Gastrocnemius medialis (tissue), 4 donors: ENCODE data around the gene REL.

Source experiments
- POLR2A ChIP-seq, 2 donors: fragments of 450-650 bp; IDR thresholded peaks; one replicate each; pipeline ENCODE4 v1.6.1; 2017; ENCODE audit warnings: antibody characterized with exemption in 2 of 2, mild to moderate bottlenecking in 2 of 2, moderate library complexity in 2 of 2
- TF ChIP-seq, protein P1 (sequence below), 5 experiments: fragments of 450-650 bp in 3 of 5; fragments of 200-600 bp in 2 of 5; sonication (generic) in 2 of 5; IDR thresholded peaks in 4 of 5; conservative IDR thresholded peaks in 1 of 5; 1 replicate in 4 of 5; 2 replicates in 1 of 5; pipeline ENCODE4 v1.5.1; 2016 to 2019; ENCODE audit warnings: antibody characterized with exemption in 5 of 5, mild to moderate bottlenecking in 3 of 5, moderate library complexity in 3 of 5

- TF ChIP-seq, protein P1, sequence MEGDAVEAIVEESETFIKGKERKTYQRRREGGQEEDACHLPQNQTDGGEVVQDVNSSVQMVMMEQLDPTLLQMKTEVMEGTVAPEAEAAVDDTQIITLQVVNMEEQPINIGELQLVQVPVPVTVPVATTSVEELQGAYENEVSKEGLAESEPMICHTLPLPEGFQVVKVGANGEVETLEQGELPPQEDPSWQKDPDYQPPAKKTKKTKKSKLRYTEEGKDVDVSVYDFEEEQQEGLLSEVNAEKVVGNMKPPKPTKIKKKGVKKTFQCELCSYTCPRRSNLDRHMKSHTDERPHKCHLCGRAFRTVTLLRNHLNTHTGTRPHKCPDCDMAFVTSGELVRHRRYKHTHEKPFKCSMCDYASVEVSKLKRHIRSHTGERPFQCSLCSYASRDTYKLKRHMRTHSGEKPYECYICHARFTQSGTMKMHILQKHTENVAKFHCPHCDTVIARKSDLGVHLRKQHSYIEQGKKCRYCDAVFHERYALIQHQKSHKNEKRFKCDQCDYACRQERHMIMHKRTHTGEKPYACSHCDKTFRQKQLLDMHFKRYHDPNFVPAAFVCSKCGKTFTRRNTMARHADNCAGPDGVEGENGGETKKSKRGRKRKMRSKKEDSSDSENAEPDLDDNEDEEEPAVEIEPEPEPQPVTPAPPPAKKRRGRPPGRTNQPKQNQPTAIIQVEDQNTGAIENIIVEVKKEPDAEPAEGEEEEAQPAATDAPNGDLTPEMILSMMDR (IDR thresholded peaks at IDR 0.05 in 4 of 5, conservative IDR thresholded peaks at IDR 0.05 in 1 of 5): no peak
- no peak for TF ChIP-seq POLR2A (IDR thresholded peaks at IDR 0.05)
These were observed 9.0 kb downstream of the REL start for GRCh38 chr2:60890393-60890707.
